Activated T-cell treated with anti-CD3 and anti-CD28 coated beads for 1 hour (primary cell): ENCODE data around the gene MICA.
"Not testable (repeated sequence)": the region's sequence is repeated elsewhere in the genome, so short reads cannot be mapped to it uniquely, and the experiment has no call there.

ENCODE experiments used
- DNase-seq: peaks from one replicate; pipeline ENCODE4 v3.0.0-alpha.2; 2020; ENCODE audit warnings: low read depth

The MICA gene

DNA sequence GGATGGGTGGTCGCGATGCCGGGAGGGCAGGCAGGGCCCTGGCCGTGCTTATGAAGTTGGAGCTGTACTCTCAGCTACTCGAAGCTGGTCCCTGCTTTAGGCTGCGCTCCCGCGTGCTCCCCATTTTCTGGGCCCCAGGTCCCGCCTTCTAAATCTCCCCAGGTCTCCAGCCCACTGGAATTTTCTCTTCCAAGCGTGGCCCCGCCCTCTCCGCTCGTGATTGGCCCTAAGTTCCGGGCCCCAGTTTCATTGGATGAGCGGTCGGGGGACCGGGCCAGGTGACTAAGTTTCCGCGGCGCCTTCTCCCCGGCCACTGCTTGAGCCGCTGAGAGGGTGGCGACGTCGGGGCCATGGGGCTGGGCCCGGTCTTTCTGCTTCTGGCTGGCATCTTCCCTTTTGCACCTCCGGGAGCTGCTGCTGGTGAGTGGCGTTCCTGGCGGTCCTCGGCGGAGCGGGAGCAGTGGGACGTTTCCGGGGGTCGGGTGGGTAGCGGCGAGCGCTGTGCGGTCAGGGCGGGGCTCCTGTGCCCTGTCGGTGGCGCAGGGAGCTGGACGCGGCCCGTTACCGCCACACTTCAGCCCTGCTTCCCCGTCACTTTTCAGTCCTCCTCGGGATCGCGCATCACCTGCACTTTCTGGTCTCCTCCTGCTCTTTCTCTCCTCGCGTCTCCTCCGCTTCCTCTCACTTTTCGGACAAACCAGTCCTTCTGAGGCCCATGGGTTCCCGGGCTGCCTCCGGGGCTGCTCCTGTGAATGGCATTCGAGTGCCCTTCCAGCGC, at the start of gene MICA:
Gene MICA (plus strand): TSS at position 313 of the 778 bp plus-strand sequence. CDS start 38 bp downstream, at position 351.
- peak; percentile 59 for DNase-seq

DNA sequence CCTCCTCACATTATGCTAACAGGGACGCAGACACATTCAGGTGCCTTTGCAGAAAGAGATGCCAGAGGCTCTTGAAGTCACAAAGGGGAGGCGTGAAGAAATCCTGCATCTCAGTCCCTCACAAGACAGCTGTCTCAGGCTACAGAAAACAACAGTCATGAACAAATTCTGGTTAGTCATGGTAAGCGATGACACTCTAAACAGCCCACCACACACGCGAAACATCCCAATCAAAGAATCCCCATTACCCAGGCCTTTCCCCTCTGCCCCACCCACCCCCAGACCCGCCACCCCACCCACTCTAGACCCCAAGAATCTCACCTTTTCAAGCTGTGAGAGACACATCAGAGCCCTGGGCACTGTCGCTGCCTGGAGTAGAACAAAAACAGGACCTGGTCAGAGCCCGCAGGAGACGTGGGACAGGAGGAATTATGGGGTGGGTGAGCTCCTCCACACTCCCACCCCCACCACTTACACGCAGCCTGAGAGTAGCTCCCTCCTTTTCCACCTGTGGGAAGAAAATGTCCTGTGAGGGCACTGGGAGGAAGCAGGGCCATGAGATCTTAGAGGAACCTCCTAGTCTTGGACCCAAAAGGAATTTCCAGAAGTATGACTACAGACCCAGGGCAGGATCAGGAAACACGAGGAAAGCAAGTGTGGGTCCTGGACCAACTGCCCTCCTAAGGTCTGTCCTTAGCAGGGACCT, 49.1 kb upstream of the MICA start:
- no peak for DNase-seq

DNA sequence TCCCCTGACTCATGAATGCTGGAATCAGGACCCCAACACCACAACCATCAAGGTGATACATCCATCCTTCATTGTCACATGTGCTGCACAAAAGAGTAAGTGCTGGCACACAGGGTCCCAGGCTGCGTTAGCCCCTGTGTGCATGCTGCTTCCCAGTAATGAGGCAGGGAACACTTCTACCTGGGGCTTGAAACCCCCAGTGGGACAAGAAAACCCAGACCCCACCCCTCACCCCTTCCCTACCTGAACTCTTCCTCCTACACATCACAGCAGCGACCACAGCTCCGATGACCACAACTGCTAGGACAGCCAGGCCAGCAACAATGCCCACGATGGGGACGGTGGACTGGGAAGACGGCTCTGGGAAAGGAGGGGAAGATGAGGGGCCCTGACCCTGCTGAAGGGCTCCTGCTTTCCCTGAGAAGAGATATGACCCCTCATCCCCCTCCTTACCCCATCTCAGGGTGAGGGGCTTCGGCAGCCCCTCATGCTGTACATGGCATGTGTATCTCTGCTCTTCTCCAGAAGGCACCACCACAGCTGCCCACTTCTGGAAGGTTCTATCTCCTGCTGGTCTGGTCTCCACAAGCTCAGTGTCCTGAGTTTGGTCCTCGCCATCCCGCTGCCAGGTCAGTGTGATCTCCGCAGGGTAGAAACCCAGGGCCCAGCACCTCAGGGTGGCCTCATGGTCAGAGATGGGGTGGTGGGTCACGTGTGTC, 48.4 kb upstream of the MICA start:
- DNase-seq, result no peak

DNA sequence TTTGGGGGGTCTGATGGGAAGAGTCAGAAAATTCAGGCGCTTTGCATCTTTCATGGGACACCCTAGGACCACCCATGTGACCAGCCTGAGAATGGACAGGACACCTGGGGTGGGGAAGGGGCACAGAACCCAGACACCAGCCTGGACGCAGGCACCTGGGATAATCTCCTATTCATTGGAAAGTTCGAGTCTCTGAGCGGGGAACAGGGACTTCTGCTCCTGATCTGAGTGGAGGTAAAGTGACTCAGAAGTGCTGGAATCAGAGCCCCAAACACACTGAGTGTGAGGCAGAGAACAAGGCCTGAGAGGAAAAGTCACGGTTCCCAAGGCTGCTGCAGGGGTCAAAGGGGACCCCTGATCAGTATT, 47.8 kb upstream of the MICA start:
- no peak for DNase-seq

DNA sequence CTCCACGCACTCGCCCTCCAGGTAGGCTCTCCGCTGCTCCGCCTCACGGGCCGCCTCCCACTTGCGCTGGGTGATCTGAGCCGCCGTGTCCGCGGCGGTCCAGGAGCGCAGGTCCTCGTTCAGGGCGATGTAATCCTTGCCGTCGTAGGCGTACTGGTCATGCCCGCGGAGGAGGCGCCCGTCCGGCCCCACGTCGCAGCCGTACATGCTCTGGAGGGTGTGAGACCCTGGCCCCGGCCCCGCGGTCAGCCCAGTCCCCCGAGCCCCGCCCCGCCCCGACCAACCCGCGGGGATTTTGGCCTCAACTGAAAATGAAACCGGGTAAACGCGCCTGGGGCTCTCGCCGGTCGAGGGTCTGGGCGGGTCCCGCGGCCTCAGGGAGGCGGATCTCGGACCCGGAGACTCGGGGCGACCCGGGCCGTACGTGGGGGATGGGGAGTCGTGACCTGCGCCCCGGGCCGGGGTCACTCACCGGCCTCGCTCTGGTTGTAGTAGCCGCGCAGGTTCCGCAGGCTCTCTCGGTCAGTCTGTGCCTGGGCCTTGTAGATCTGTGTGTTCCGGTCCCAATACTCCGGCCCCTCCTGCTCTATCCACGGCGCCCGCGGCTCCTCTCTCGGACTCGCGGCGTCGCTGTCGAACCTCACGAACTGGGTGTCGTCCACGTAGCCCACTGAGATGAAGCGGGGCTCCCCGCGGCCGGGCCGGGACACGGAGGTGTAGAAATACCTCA, 47.0 kb upstream of the MICA start:
- DNase-seq, result no peak

DNA sequence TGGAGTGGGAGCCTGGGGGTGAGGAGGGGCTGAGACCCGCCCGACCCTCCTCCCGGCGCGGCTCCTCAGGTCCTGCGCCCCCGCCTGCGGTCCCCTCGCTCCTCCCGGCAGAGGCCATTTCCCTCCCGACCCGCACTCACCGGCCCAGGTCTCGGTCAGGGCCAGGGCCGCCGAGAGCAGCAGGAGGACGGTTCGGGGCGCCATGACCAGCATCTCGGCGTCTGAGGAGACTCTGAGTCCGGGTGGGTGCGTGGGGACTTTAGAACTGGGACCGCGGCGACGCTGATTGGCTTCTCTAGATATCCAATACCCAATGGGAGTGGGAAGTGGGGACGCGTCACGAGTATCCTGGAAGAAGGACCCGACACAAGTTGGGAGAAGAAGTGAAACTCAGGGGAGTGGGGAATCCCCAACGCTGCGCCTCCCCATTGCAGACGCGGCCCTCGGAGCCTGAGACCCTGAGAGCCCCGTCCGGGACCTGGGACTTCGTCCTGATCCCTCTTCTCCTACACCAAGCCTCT, 46.4 kb upstream of the MICA start, which contains the start of gene HLA-B:
Gene HLA-B (minus strand): TSS at position 234 of the 521 bp plus-strand sequence. CDS start 21 bp downstream, at position 213.
- DNase-seq, result peak; percentile 66

DNA sequence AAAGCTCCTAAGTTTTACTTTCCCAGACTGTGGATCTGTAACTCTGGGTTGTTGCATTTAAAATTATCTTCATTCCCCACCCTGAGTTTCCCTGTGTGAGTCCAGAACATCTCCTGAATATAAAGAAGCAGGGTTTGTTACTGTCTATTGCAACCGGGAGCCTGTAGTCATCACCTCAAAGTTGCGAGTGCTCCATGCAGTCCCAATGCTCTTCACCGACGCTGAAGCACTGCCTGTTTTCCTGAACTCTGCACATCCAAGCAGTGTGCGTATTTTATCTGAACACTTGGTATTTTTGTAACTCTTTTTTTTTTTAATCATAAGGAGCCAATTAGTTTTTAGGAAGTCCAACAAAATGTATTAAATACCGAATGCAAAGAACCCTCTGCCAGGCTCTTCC, 45.5 kb upstream of the MICA start:
- no peak for DNase-seq

DNA sequence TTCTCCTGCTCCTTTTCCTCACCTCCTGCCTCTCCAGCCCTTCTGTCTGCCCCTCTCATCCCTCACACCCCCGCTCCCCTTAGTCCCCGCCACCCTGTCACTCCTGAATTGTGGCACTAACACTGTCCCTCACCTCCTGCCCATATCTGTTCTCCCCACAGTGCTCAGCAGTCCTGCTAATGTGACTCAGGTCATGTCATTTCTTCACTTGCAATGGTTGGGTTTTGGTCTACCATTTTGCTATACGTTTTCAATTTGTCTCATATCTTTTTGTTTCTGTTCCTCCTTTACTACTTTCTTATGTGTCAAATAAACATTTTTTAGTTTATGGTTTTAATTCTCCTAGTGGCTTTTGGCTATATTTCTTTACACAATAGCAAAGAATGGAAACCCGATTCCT, 45.1 kb upstream of the MICA start:
- DNase-seq, result no peak

DNA sequence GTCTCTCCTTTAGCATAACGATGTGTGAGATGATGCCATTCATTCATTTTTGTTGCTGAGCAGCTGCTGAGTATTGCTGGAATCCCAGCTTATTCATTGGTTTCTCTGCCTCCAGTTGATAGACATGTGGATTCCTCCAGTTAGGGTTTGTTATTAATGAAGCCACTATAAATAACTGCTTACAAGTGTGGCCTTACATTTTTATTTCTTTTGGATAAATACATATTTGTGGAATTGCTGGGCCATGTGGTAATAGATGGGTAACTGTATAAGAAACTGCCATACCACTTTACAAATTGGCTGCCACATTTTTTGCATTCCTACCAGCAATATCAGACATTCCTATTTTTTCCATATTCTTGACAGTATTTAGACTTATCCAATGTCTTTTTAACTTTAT, 43.8 kb upstream of the MICA start:
- DNase-seq, result no peak

DNA sequence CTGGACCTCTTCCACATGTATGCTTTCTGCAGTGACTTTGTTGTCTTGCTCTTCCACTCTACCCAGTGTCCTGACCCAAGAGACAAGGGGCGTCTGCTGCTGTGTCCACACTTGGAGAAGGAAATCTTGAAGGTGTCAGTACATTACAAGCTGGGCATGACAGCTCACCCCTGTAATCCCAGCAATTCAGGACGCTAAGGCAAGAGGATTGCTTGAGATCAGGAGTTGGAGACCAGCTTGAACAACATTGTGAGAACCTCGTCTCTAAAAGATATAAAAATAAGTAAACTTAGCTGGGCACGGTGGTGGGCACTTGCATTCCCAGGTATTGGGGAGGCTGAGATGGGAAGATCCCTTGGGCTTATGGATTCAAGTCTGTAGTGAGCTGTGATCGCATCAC, 40.6 kb upstream of the MICA start:
- no peak for DNase-seq

DNA sequence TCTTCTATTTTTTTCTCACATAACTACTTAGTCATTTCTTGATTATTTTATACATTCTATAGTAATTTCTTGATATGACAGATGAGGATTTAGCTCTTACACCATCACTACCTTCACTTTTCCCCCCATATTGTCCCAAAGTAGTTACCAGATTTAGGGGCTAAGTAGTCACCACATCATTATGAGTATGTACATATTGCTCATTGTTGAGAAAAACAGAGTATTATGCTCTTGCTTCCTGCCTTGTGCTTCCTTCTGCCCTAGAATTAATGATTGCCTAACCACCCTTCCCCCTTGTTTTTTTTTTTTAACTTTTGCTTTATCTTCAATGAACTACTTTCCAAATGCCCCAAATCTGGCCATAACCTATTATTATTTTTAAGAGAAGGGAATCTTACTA, 39.6 kb upstream of the MICA start:
- no peak for DNase-seq

DNA sequence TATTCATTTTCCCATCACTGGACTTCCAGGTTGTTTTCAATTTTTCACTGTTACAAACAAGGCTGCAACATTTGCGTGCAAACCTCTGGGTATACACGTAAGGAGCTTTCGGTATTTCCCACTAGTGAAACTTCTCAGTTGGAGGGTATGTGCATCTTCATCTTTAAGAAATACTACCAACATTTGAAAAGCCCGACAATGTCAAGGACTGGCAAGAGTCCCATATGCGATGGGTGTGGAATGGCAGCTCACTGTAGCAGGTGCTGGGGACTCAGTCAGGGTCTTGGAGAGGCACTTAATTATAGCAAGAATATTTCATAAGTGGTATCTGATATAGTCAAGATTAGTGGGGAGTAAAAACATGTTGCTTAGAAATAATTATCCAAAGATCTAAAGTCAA, 37.5 kb upstream of the MICA start:
- no peak for DNase-seq

DNA sequence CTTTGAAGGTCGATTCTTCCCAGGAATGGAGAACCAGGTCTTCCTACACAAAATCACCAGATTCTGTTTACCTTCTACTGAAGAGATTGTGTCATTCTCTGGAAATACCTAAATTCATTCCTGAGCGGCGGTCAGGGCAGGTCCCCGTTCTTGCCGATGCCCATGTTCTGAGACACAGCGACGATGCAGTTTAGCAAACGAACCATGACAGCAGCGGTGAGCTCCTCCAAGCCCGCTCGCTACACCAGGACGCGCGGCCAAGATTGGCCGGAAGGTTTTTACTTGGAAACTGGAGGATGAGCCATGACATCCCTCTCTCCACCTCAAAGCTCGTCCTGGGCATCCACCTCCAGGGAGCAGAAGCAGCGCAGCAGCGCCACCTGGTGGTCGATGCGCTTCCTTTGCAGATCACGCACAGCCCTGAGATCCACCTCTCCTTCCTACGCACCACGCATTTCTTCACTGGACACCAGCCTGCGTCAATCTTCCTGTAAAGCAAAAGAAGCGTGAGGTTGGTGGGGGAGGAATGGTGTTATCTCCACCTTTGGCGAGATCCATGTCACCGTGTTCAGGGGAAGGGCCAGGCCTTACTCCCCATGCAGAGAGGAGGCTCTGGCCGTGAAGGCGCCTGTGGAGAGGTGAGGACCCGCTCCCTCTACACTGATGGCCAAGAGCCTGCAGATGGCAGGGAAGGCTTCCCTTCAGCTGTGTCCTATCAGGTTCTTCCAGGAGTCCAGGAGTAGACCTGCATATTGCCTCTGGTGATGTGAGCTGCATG, 36.5 kb upstream of the MICA start:
- peak; percentile 94 for DNase-seq

DNA sequence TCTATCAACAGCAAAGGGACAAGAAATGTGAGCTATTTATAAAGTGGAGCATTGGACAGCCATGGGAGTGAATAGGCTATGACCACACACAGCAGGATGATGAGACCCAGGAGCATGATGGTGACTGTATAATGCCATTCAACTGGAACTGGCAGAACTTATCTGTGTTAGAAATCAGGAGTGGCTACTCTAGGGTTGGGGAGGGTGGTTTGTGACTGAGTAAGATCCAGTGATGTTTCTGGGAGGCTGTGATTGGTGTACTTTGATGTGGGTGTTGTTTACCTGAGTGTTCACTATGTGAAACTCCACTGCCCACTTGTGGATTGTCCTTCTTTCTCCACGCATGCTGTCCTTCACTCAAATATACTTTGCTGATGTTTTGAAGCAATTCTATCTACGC, 34.9 kb upstream of the MICA start:
- DNase-seq, result no peak

DNA sequence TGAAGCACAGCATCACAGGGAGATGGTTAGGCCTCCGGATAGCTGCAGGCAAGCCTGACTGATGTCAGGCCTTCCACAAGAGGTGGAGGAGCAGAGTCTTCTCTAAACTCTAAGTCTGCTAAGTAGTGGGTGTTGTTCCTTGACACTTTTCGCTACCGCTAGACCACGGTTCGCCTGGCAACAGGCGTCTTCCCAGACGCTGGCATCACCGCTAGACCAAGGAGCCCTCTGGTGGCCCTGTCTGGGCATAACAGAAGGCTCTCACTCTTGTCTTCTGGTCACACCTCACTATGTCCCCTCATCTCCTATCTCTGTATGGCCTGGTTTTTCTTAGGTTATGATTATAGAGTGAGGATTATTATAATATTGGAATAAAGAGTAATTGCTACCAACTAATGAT, 29.3 kb upstream of the MICA start:
- DNase-seq, result not testable (repeated sequence)

DNA sequence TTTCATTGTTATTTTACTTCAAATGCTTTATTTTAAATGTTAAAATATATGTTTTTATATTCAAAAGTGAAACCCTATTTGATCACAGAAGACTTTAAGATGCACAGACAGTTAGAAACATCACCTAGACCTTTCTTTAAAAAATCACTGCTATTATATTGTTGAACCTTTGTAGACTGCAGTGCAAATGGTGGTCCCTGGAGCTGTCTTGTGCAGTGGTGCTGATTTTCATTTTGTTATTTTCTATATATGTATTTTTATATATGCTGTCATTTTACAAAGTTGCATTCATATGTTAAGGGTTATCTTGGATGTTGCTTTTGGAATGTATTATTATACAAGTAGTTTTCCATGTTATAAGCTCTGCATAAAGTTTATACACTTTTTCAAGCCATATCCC, 27.7 kb upstream of the MICA start:
- DNase-seq, result no peak

DNA sequence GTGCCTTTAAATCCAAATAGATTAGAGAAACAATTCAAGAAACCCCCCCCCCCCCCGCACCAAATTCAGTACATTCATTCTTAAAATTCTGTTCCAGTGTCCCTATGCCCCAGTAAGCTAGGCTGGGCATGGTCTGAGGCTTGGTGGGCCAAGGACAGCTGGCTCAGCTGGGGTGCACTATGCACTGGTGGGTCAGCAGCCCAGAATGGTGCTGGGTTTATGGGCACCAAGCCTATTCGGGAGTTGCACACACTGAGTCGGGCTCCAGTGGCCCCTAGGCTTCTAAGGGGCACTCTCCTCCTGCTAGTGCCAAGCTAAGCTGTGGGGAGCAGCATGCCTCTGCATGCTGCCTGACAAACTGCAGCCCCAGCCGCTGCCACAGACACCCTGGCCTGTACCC, 26.4 kb upstream of the MICA start:
- no peak for DNase-seq

DNA sequence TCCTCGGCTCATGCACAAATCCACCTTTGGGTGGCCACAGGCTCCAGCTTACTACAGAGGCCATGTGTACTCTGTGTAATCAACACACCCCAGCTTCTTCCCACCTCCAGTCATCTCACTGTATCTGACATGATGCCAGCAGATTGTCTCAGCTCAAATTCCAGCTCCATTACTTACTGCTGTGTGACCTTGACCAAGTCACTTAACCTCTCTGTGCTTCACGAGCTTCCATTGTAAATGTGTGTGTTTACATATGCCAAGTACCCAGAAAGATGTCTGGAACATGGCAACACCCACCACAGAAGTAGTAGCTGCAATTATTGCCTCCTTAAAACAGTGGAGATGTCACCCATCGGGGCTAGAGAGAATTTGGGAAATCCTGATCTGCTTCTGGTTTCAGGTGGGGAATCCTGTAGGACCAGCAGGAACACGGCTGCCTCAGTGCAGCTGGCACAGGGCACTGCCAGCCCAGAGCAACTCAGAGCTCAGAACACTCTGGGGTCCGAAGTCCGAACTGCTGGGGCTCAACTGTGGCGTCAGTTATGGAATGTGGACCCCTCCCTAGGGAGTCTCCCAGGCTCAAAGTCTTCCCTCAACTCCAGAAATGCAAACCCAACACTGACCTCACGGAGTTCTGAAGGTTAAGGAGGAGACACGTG, 25.2 kb upstream of the MICA start:
- no peak for DNase-seq

DNA sequence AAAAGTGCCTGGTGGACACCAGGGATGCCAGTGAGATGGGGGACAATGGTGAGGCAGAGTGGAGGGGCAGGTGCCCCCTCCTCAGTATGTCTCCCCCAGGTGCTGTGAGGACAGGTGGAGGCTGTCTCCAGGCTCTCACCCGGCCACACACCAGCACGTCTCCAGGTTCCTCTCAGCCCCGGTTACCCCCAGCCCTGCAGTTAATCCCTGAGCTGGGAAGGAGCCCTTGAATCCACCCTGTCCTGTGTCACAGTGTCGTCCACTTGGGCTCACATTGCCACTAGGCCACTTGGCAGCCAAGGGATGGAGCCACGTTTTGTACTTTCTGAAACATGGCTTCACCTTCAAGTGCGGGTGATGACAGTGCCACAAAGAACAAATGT, 24.7 kb upstream of the MICA start:
- DNase-seq, result no peak

DNA sequence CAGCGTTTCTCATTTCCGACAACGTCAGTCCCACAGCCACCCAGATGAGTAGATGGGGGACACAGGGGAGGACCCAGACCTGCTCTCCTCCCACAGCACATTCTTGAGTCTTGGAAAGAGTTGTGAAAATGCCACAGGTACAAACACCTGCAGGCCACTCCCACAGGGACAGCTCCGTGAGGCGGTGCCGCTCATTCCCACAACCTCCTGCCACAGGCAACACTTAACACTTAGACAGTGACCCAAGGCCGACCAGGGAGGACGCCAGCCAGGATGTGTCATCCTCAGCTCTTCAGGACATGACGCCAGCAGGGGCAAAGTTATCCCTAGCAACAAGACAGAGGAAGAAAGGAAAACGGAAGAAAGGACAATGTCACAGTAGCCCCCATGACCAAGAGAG, 23.5 kb upstream of the MICA start:
- no peak for DNase-seq

DNA sequence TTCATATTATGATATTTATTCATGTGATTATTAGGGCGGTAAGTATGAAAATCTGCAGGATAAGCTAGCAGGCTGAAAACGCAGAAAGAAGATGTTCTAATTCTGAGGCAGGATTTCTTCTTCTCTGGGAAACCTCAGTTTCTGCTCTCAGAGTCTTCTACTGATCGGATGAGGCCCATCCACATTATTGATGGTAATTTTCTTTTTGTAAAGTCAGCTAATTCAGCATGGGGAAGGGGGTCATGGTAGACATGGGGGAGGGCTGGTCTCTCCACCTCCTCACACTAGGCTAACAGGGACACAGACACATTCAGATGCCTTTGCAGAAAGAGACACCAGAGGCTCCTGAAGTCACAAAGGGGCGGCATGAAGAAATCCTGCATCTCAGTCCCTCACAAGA, 21.7 kb upstream of the MICA start:
- DNase-seq, result no peak
